ENCODE measurements around the gene CPLANE1.
"Not testable (repeated sequence)": the region's sequence is repeated elsewhere in the genome, so short reads cannot be mapped to it uniquely, and the experiment has no call there.

Gene CPLANE1

DNA sequence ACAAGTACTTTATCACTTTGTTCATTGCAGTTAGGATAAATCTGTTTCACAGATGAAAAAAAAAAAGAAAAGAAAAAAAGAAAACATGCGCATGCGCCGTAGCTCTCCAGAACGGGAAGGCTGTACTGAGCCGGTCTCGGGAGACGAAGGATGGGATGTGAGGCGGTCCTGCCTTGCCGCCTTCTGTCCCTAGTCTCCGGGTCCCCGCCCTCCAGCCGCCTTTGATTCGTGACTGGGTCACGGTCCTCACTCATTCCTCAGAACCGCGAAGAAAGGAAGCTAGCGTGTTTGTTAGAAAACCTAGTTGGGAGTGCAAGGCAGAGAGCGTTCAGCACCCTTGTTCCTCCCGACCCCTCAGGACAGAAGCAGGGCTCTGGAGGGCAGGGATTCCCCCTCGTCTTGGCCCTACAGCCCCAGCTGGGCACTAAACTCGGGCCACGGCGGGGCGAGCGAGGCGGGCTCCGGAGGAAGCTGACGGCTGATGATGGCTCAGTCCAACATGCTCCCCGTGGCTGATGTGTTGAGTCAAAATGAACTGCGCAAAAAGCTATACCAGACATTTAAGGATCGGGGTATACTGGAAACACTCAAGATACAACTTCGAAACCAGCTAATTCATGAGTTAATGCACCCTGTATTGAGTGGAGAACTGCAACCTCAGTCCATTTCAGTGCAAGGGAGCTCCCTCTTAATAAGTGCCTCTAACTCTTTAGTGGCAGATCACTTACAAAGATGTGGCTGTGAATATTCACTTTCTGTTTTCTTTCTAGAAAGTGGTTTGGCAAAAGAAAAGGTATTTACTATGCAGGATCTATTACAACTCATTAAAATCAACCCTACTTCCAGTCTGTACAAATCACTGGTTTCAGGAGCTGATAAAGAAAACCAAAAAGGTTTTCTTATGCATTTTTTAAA is 40.0 kb downstream of the CPLANE1 start:
- DNase-seq, result no peak

DNA sequence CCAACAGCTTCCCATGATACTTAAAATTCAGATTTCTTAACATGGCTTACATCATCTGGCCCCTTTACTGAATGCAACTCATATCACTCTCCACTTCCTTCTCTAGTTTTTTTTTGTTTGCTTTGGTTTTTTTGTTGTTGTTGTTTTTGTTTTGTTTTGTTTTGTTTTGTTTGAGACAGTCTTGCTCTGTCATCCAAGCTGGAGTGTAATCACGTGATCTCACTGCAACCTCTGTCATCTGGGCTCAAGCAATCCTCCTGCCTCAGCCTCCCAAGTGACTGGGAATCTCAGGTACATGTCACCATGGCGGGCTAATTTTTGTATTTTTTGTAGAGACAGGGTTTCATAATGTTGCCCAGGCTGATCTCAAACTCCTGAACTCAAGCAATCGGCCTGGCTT is 41.4 kb downstream of the CPLANE1 start:
- DNase-seq, result no peak

DNA sequence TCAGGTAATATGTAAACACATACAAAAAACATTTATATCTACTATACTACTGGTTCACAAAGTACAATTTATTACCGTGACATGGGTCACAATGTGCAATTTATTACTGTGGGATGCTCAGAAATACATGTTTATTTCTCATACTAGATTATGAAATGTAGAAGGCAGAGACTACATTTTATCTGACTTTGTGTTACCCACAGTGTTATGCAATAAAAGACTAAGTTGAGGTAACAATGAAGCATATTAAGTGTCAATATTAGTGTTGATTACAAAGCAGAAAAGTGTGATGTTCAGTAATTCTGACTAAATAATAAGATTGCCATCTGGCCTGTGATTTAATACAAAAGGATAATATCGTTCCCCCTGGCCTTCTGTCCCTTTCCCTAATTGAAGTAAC is 42.4 kb downstream of the CPLANE1 start:
- no peak for DNase-seq

DNA sequence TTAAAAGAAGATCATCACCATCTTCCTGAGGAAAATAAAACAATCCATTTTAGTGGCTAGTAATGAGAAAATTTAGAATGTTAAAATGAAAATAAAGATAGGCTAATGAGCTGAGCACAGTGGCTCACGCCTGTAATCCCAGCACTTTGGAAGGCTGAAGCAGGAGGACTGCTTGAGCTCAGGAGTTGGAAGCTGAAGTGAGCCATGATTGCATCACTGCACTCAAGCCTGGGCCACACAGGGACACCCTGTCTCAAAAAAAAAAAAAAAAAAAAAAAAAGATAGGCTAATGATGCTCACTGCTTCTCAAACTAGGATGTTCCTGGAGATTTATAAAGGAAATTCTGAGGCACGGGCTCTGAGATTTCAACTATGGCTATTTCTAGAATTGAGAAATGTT is 50.3 kb downstream of the CPLANE1 start:
- DNase-seq, result no peak

DNA sequence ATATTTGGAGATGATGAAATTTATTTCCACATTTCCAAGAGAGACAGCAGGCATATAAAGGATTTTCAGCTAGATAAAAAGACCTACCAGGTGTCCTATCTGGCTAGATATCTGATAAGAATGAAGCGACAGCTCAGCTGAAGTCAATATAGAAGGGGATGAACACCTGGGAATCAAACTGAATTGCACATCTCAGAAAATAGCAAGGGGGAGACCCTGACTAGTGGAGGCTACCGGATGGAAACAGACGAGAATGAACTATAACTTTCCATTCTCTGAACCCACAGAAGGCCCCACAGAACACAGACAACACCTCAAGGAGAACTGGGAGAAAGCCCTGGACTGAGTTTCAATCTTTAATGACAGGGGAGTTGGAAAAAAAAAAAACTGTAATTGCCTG is 51.1 kb downstream of the CPLANE1 start:
- DNase-seq, result no peak

DNA sequence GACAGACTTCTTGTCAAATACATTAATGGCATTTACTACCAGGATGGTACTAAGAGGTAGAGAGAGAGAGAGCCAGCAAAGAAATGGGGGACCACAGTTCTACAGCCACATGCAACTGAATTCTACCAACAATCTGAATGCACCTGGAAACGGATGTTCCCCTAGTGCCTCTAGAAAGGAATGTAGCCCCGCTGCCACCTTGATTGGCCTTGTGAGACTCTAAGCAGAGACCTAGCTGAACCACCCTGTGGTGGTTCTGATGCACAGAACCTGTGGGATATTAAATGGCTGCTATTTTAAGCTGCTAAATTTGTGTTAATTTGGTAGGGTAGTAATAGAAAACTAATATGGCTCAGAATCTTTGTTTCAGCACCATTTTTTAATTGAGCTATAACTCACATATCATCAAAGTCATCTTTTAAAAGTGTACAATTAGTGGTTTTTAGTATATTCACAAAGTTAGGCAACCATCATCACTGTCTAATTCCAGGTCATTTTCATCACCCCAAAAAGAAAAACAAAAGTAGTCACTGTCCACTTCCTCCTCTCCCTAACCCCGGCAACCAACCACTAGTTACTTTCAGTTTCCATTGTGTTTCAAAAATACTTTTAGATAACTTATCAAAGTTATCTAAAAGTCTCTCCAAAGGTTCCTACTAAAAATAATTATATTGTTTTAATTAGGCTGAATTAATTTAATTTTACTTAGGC is 51.7 kb downstream of the CPLANE1 start:
- no peak for DNase-seq

DNA sequence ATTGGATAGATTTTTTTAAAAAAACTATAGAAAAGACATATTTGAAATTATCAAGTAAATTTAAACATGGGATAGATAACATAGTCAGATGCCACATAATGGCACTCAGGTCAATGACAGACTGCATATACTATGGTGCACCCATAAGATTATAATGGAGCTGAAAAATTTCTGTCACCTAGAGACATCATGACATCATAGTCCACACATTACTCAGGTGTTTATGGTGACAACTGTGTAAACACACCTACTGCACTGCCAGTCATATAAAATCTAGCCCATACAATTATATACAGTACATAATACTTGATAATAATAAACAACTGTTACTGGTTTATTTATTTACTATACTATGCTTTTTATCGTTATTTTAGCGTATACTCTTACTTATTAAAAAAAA is 58.6 kb downstream of the CPLANE1 start:
- DNase-seq, result no peak

DNA sequence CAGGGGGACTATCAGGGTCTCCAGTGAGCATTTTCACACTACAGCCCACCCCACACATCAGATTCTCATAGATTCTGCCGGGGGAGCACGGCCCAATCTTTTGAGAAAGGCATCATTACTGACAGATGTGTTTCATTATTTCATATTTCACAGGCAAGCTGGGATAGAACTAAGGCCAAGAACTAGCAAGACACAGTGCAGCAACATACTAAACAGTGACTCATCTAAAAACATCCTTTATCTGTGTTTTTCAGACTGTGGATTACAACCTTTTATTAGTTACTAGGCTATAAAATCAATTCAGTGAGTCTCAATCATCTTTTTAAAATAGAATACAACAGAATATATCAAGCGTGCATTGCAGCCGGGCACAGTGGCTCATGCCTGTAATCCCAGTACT is 59.8 kb downstream of the CPLANE1 start:
- no peak for DNase-seq

DNA sequence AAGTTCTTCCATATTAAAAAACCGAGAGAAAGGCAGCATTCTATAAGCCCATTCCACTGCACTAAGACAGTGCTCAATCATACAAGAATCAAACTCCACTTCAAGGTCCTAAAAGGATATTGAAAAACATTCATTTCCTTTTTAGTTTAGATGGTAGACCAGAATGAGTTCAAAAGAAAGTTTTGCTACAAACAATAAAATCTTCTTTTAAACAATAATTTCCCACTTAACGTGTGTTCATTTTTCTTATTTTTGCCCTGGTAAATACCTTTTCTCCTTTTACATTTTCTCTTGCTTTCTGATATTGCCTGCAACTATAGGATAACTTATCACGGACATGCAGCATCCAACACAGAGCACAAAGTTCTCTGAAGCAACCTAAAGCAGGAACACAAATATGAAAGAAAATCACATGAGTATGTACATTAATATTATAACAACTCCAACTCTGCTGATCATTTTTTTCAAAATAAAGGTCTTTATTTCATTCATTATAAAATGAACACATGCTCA is 61.7 kb downstream of the CPLANE1 start:
- no peak for DNase-seq

DNA sequence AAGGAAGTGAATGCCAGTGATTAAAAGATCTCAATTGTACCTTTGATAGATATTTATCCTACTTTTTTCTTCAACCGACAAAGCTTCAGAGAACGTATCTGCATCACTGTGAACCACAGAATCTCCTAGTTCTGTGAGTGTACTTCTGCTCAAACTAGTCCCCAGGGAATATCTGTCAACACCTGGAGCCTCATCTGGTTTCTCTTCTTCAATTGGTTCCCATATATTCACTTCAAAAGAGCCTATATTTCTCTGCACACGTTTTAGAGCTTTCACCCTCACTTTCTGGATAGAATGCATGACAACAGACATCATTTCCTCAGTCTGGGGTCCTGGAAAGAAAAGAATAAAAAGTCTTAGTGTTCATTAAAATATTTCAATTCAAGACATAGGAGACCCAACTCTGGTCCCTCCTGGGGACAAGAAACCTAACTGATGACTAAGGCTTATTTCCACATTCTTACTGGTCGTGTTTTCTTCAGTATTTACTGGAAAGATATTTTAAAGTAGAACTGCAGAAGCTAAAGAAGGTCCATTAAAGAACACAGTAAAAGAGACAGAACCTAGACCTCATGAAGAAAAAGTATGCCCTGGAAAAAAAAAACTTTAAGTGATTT is 64.3 kb downstream of the CPLANE1 start:
- no peak for DNase-seq

DNA sequence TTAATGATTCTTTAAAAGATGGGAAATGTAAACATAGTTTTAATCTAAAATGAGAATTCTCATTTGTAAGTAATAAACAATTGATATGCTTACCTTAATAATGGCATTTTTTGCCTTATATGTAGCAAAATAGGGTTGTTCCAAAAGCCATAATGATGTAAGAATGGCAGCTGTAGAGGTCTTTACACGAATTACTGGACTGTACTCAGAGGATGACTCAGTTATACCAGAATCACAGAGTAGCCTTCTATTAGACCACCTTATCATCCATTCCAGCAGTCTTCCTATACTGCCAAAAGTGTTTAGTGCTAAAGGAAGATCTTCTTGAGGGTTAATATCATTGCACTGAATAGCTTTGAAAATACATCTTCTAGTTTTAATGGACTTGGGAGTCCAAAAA is 66.5 kb downstream of the CPLANE1 start:
- DNase-seq, result no peak

DNA sequence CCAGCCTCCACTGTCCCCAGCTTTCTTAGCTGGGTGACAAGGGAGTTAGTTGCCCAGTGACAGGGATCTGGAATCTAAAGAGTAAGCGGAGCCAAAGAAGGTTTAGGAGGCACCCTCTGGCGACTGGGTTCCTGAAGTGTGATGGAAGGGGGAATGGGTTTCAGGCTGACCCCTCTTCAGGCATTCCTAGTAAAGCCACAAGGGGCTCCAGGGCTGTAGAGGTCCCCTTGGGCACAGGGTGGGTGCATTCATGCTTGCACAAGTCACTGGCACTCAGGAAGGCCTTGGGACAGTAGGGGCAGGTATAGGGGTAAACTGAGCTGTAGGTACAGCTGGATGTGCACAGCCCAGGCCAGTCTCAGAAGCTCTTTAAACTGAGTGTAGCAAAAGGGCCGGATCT is 74.2 kb downstream of the CPLANE1 start:
- no peak for DNase-seq

DNA sequence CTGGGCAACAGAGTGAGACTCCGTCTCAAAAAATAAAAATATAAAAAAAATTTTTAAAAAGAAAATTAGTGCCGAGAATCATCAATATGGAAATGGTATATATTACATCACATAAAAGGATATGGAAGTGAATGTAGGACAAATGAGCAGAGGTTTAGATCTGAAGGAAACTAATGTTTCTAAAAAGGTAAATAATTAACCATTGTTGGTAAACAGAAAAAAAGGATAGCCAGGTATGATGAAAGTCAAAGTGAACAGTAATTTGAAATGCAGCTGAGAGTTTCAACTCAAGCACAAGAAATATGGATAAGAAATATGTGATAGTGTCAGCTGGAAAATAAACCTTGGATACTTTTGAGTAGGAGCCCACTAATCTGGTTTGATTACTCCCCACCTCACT is 76.2 kb downstream of the CPLANE1 start:
- DNase-seq, result no peak

DNA sequence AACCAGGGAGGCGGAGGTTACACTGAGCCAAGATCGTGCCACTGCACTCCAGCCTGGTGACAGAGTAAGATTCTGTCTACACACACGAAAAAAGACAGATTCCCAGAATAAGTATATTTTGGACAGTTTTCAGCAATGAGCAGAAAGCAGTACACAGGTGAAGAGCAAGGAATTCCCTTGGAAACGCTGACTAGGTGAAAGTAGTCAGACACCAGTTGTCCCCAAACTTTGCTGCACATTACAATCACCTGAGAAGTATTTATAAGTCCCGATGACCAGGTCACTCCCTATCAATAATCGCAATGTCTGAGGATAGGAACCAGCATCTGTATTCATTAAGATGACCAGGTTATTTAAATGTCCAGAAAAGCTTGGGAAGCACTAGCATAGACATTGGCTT is 78.3 kb downstream of the CPLANE1 start:
- no peak for DNase-seq

DNA sequence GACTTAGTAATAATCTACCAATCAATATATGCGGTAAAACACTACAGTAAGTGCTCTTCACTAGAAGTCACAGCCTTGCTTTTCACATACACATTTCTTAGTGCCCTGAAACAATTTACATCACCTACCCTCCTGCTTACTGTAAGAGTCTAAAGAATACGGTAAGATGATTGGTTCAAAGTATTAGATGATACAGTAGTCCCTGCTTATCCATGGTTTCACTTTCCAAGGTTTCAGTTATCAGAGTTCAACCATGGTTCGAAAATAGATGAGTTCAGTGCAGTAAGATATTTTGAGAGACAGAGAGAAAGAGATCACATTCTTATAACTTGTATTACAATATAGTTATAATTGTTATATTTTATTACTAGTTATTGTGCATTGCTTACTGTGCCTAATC is 83.0 kb downstream of the CPLANE1 start:
- DNase-seq, result no peak

DNA sequence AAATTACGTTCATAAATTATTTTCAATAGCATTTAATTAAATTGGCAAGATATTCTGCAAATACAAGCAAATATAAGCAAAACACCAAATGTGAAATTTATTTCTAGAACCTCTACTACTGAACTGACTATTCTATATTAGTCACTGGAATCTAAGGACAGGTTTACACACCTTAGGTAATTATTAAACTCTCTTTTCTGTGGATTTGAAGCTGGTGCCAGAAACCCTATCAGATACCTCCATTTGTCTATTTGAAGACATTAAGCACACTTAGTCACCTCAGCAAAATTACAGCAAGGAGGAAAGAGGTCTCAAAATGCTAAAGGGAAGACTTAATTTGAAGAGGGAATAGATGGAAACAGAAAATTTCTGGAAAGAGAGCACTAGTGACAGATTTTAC is 83.4 kb downstream of the CPLANE1 start:
- no peak for DNase-seq

DNA sequence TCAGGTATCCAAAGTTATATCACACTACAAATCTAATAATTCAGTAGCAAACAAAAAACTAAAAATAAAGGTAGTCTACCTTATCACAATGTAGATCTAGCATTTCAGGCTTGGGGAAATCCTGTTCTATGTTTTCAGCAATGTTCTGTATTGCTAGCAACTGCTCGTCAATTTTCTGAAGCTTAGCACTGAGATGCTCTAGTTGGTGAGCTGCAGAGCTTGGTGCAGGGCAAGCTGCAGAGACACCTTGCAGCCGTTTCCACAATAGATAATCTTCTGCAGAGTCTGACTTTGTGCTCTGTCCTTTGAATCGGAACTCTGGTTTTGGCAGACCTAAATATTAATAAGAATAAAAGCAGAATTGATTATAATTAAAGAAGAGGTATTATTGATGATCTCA is 95.5 kb downstream of the CPLANE1 start:
- no peak for DNase-seq

DNA sequence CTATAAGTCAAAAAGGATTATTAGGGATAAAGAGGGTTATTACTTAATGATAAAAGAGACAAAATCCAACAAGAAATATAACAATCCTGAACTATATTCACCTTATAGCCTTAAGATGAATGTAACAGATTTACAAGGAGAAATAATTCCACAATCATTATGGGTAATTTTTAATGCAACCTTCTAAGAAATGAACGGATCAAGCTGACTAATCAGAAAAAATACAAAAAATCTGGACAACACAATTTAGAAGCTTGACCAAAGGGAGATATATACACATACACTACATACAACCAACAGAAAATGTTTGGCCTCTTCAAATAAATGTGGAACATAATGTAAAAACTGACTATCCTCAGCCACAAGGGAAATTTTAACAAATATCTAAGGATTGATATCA is 102.3 kb downstream of the CPLANE1 start:
- no peak for DNase-seq

DNA sequence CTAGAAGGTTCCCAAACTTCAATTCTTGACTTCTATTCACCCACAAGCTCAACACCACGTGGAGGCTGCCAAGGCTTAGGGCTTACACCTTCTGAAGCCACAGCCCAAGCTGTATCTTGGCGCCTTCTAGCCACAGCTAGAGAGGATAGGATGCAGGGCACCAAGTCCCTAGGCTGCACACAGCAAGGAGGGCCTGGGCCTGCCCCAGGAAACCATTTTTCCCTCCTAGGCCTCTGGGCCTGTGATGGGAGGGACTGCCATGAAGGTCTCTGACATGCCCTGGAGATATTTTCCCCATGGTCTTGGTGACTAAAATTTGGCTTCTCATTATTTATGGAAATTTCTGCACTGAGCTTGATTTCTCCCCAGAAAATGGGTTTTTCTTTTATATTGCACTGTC is 112.5 kb downstream of the CPLANE1 start:
- no peak for DNase-seq

DNA sequence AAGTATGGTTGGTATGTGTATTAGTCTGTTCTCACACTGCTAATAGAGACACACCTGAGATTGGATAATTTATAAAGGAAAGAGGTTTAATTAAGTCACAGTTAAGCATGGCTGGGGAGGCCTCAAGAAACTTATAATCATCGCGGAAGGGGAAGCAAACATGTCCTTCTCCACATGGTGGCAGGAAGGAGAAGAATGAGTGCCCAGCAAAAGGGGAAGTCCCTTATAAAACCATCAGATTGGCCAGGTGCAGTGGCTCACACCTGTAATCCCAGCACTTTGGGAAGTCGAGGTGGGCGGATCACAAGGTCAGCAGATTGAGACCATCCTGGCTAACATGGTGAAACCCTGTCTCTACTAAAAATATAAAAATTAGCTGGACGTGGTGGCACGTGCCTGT is 113.9 kb downstream of the CPLANE1 start:
- not testable (repeated sequence) for DNase-seq

DNA sequence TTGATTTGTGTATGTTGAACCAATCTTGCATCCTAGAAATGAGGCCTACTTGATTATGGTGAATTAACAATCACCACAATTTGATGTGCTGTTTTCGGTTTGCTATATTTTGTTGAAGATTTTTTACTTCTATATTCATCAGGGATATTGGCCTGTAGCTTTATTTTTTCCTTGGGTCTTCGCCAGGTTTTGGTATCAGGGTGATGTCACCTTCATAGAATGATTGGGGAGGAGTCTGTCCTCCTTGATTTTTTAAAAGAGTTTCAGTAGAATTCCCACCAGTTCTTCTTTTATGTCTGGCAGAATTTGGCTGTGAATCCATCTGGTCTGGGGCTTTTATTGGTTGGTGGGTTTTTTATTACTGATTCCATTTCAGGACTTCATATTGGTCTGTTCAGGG is 115.2 kb downstream of the CPLANE1 start:
- DNase-seq, result no peak

DNA sequence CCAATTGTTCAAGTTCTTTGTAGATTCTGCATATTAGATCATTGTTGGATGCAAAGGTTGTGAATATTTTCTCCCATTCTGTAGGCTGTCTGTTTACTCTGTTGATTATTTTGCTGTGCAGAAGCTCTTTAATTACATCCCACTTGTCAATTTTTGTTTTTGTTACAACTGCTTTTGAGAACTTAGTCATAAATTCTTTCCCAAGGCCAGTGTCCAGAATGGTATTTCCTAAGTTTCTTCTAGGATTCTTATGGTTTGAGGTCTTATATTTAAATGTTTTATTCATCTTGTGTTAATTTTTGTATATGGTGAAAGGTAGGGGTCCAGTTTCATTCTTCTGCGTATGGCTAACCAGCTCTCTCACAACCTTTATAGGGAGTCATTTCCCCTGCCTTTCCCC is 116.5 kb downstream of the CPLANE1 start:
- no peak for DNase-seq

DNA sequence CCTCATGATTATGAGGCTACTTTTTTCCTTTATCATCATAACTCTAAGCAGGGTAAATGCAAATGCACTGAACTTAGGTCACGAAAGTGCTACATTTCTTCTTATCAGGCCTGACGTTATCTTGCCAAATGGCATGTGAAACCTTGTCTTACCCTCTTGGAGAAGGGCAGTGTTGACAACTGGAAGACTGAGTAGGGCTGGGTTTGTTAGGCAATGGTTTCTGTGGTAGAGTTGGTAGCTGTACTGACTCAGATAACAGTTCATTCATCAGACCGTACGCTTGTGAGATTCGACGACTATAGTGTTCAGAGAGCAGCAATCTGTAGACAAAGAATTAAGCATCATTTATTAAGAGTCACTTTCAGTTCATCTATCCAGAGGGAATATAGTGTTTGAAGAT is 127.7 kb downstream of the CPLANE1 start:
- no peak for DNase-seq

DNA sequence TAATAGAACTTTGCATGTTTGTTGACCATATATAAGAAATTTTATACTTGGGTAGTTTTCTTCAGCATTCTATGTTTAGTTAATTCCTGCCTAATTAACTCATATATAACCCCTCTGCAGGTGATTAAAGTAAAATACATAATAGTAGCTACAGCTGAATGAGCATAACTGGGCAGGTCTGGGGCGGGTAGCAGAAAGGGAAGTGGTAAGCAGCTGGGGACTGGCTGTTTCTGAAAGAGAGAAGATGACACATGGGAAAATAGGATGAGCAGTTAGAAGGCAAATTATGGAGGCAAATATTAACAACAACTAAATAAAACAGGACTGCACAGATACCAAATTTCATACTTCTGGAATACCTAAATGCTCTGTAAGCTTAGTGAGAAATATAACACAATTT is 128.1 kb downstream of the CPLANE1 start:
- DNase-seq, result no peak
